NCI-H748 (cell line): Measurements from ENCODE around the gene NLRC3.

Experiments used
- DNase-seq: peaks from one replicate; lab custom pipeline; 2025; ENCODE audit not compliant: unreplicated experiment; lab: John Stamatoyannopoulos, UW

The NLRC3 gene

GRCh38 chr16:3581392-3581791 lies 4.2 kb upstream of the NLRC3 start:
- DNase-seq = no peak

GRCh38 chr16:3580686-3581085 lies 3.5 kb upstream of the NLRC3 start:
- no peak for DNase-seq

GRCh38 chr16:3580251-3580651 lies 3.0 kb upstream of the NLRC3 start:
- no peak for DNase-seq

GRCh38 chr16:3579776-3580175 lies 2.6 kb upstream of the NLRC3 start:
- no peak for DNase-seq

GRCh38 chr16:3578610-3579551 lies 1.7 kb upstream of the NLRC3 start:
- DNase-seq = no peak

GRCh38 chr16:3578121-3578520 lies 918 bp upstream of the NLRC3 start:
- DNase-seq = no peak

GRCh38 chr16:3576211-3576610 lies 992 bp downstream of the NLRC3 start:
- DNase-seq = no peak

- DNase-seq = no peak
These were observed 1.7 kb downstream of the NLRC3 start for GRCh38 chr16:3575491-3575890.

GRCh38 chr16:3574195-3574594 lies 3.0 kb downstream of the NLRC3 start:
- no peak for DNase-seq

- DNase-seq = no peak
These were observed 3.9 kb downstream of the NLRC3 start for GRCh38 chr16:3573146-3573815.

GRCh38 chr16:3570420-3571062 lies 6.7 kb downstream of the NLRC3 start:
- no peak for DNase-seq

GRCh38 chr16:3569851-3570250 lies 7.4 kb downstream of the NLRC3 start:
- no peak for DNase-seq

GRCh38 chr16:3566990-3567389 lies 10.2 kb downstream of the NLRC3 start:
- DNase-seq = no peak

- DNase-seq = no peak
These were observed 12.4 kb downstream of the NLRC3 start for GRCh38 chr16:3564889-3565141.

GRCh38 chr16:3564130-3564888 lies 12.9 kb downstream of the NLRC3 start:
- DNase-seq = no peak

GRCh38 chr16:3562914-3563480 lies 14.2 kb downstream of the NLRC3 start:
- DNase-seq = no peak

GRCh38 chr16:3561626-3562025 lies 15.6 kb downstream of the NLRC3 start:
- no peak for DNase-seq

- DNase-seq = no peak
These were observed 22.8 kb downstream of the NLRC3 start for GRCh38 chr16:3554351-3554928.

- DNase-seq = peak; percentile 85
These were observed 23.9 kb downstream of the NLRC3 start for GRCh38 chr16:3553138-3553923.
